ENCODE measurements around the gene NRG2. TPM values are rescaled to one million over a fixed set of nuclear protein-coding genes. Genes with fewer than 3 reads are reported as not detected.

Gene NRG2
- total RNA-seq, 1 experiment from 2014 or later: 0.91 TPM

DNA sequence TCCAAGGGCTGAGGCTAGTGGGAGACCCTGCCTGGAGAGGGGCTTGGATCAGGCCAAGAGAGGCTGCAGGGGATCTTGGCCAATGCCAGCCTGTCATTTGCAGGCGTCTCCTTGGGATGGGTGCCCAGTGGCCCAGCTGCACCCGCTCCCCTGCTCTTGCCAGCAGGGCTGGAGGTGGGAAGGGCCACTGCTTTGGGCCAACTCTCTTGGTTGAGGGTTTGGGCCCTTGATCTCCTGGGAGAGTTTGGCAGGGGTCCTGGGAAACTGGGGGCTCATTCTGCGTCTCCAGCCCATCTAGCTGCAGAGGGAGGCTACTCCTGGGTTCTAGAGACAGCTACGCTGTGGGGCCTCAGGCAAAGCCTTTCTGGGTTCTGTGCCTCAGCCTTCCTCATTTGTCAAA, 237.0 kb downstream of the NRG2 start:
- Histone ChIP-seq H3K9ac (ENCODE audit: low read length) (no peak overlapping the region), H3K4me2 (ENCODE audit: low read length) (no peak overlapping the region), H4K20me1 (ENCODE audit: insufficient read depth) (no peaks in the 10 kb centered on the region), H3K9me2 (ENCODE audit: insufficient read depth) (no peaks in the 10 kb centered on the region), H2AFZ (ENCODE audit: low read depth, low read length, poor library complexity, severe bottlenecking) (no peak overlapping the region), H3K27me3 (ENCODE audit: insufficient read depth, low read length) (peaks cover 22% of the 10 kb centered on the region), H3K36me3 (ENCODE audit: control insufficient read depth in 1 of 2, insufficient read depth in 2 of 2, low read length in 2 of 2) (no peaks in the 10 kb centered on the region), H3K4me1 (ENCODE audit: control insufficient read depth in 1 of 2, insufficient read depth in 2 of 2, low read length in 2 of 2) (no peaks in the 10 kb centered on the region), H3K9me3 (ENCODE audit: control insufficient read depth in 1 of 2, insufficient read depth in 1 of 2, low read depth in 1 of 2, low read length in 2 of 2) (no peaks in the 10 kb centered on the region), H3K27ac (ENCODE audit: low read depth, low read length) (no peak overlapping the region), H3K79me2 (ENCODE audit: insufficient read depth, low read length) (no peaks in the 10 kb centered on the region), H3K4me3 (replicated peaks in 1 of 2; ENCODE audit: low read depth in 1 of 2, low read length in 2 of 2) (no peak overlapping the region)
- CTCF ChIA-PET: no interaction called here
- no TSS peak for BruUV-seq (replicated peaks)
- intact Hi-C loops (cut with micrococcal nuclease): no loop called here
- POLR2A ChIA-PET: no interaction called here
- TF ChIP-seq SIN3A (IDR thresholded peaks at IDR 0.05; ENCODE audit: low read depth): no peak
- no peak for TF ChIP-seq FOSL1 (IDR thresholded peaks at IDR 0.05; ENCODE audit: low read depth)
- TF ChIP-seq RAD21 (IDR thresholded peaks at IDR 0.05; ENCODE audit: low read depth): no peak
- TF ChIP-seq ZFX (IDR thresholded peaks at IDR 0.05): no peak
- TF ChIP-seq EZH2phosphoT487 (IDR thresholded peaks at IDR 0.05; ENCODE audit: borderline replicate concordance): no peak
- TF ChIP-seq ZNF274 (IDR thresholded peaks at IDR 0.05; ENCODE audit: low read depth, low read length): no peak
- no peak for TF ChIP-seq POLR2AphosphoS5 (IDR thresholded peaks at IDR 0.05; ENCODE audit: low read depth, low read length)
- no peak for TF ChIP-seq JUND (IDR thresholded peaks at IDR 0.05)
- no peak for TF ChIP-seq ELF1 (IDR thresholded peaks at IDR 0.05; ENCODE audit: borderline replicate concordance, low read depth)
- no peak for TF ChIP-seq POLR2A (IDR thresholded peaks at IDR 0.05; ENCODE audit: borderline replicate concordance, extremely low read depth, insufficient read depth, insufficient read length)
- TF ChIP-seq YY1 (IDR thresholded peaks at IDR 0.05; ENCODE audit: extremely low read depth, insufficient replicate concordance, low read depth, low read length): no peak
- TF ChIP-seq SP1 (IDR thresholded peaks at IDR 0.05; ENCODE audit: low read depth): no peak
- TF ChIP-seq TCF7L2 (IDR thresholded peaks at IDR 0.05; ENCODE audit: borderline replicate concordance, extremely low read depth, insufficient read depth, insufficient read length): no peak
- TF ChIP-seq CEBPB (IDR thresholded peaks at IDR 0.05; ENCODE audit: low read depth): no peak
- TF ChIP-seq, protein P1, sequence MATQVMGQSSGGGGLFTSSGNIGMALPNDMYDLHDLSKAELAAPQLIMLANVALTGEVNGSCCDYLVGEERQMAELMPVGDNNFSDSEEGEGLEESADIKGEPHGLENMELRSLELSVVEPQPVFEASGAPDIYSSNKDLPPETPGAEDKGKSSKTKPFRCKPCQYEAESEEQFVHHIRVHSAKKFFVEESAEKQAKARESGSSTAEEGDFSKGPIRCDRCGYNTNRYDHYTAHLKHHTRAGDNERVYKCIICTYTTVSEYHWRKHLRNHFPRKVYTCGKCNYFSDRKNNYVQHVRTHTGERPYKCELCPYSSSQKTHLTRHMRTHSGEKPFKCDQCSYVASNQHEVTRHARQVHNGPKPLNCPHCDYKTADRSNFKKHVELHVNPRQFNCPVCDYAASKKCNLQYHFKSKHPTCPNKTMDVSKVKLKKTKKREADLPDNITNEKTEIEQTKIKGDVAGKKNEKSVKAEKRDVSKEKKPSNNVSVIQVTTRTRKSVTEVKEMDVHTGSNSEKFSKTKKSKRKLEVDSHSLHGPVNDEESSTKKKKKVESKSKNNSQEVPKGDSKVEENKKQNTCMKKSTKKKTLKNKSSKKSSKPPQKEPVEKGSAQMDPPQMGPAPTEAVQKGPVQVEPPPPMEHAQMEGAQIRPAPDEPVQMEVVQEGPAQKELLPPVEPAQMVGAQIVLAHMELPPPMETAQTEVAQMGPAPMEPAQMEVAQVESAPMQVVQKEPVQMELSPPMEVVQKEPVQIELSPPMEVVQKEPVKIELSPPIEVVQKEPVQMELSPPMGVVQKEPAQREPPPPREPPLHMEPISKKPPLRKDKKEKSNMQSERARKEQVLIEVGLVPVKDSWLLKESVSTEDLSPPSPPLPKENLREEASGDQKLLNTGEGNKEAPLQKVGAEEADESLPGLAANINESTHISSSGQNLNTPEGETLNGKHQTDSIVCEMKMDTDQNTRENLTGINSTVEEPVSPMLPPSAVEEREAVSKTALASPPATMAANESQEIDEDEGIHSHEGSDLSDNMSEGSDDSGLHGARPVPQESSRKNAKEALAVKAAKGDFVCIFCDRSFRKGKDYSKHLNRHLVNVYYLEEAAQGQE (IDR thresholded peaks at IDR 0.05; ENCODE audit: low read depth): no peak
- RAD21 ChIA-PET (ENCODE audit: low non-redundant PET in 1 of 2, low total read pairs in 2 of 2, uncharacterized antibody in 2 of 2, unreplicated experiment in 2 of 2): no interaction called here
- no peak for ATAC-seq
- DNase-seq (ENCODE audit: low read depth, low spot score): no peak
